H9 (cell line): ENCODE results near the gene NTPCR. TPM values are rescaled to one million over a fixed set of nuclear protein-coding genes. Genes with fewer than 3 reads are reported as not detected.

Experiments
- DNase-seq: peaks from one replicate; pipeline ENCODE4 v3.0.0-alpha.2; 2017
- H2AFZ ChIP-seq: one replicate; pipeline ENCODE4 v1.6.1; 2013; ENCODE audit warnings: mild to moderate bottlenecking, low read length, control low read depth, moderate library complexity
- H2AK5ac ChIP-seq: 2 replicates; pipeline ENCODE4 v1.6.1; 2013; ENCODE audit warnings: low read length, control low read depth, mixed read lengths; ENCODE audit not compliant: insufficient read length
- H2BK120ac ChIP-seq: one replicate; pipeline ENCODE4 v1.6.1; 2013; ENCODE audit warnings: low read depth, mild to moderate bottlenecking, low read length, control low read depth, inconsistent platforms; ENCODE audit not compliant: poor library complexity, severe bottlenecking
- H2BK12ac ChIP-seq: 2 replicates; pipeline ENCODE4 v1.6.1; 2013; ENCODE audit warnings: low read length, control low read depth, mixed read lengths, low read depth; ENCODE audit not compliant: insufficient read length
- H2BK15ac ChIP-seq: 2 replicates; pipeline ENCODE4 v1.6.1; 2013; ENCODE audit warnings: low read depth, low read length, control low read depth
- H2BK20ac ChIP-seq: one replicate; pipeline ENCODE4 v1.6.1; 2013; ENCODE audit warnings: low read depth, mild to moderate bottlenecking, low read length, control low read depth, inconsistent platforms; ENCODE audit not compliant: poor library complexity, severe bottlenecking
- H2BK5ac ChIP-seq: 2 replicates; pipeline ENCODE4 v1.6.1; 2013; ENCODE audit warnings: low read length, control low read depth, mixed read lengths; ENCODE audit not compliant: insufficient read length
- H3K14ac ChIP-seq: 2 replicates; pipeline ENCODE4 v1.6.1; 2013; ENCODE audit warnings: low read length, control low read depth; ENCODE audit not compliant: insufficient read depth
- H3K18ac ChIP-seq: 2 replicates; pipeline ENCODE4 v1.6.1; 2013; ENCODE audit warnings: low read depth, mild to moderate bottlenecking, mixed read lengths, low read length, control low read depth; ENCODE audit not compliant: insufficient read length
- H3K23ac ChIP-seq: 2 replicates; pipeline ENCODE4 v1.6.1; 2013; ENCODE audit warnings: low read length, control low read depth, mixed read lengths, low read depth; ENCODE audit not compliant: insufficient read length
- H3K23me2 ChIP-seq: 2 replicates; pipeline ENCODE4 v1.6.1; 2013; ENCODE audit warnings: low read depth, mild to moderate bottlenecking, mixed read lengths, low read length, control low read depth; ENCODE audit not compliant: insufficient read length, poor library complexity, severe bottlenecking
- H3K27ac ChIP-seq: 2 replicates; pipeline ENCODE4 v1.5.1; 2013; ENCODE audit warnings: low read length, control low read depth, mixed read lengths, low read depth; ENCODE audit not compliant: insufficient read length
- H3K27me3 ChIP-seq: 2 replicates; pipeline ENCODE4 v1.6.1; 2013; ENCODE audit warnings: low read length, control low read depth, inconsistent platforms; ENCODE audit not compliant: insufficient read depth
- H3K4ac ChIP-seq: 2 replicates; pipeline ENCODE4 v1.6.1; 2013; ENCODE audit warnings: low read depth, mild to moderate bottlenecking, control low read depth, inconsistent platforms, low read length, moderate library complexity
- H3K4me1 ChIP-seq: 2 replicates; pipeline ENCODE4 v1.6.1; 2013; ENCODE audit warnings: low read length, control low read depth, inconsistent platforms; ENCODE audit not compliant: insufficient read depth
- H3K4me2 ChIP-seq: 2 replicates; pipeline ENCODE4 v1.6.1; 2013; ENCODE audit warnings: low read length, control low read depth, mixed read lengths; ENCODE audit not compliant: insufficient read length, insufficient read depth
- H3K56ac ChIP-seq: 2 replicates; pipeline ENCODE4 v1.6.1; 2013; ENCODE audit warnings: low read depth, mild to moderate bottlenecking, mixed read lengths, low read length, control low read depth; ENCODE audit not compliant: insufficient read length
- H3K79me1 ChIP-seq: 2 replicates; pipeline ENCODE4 v1.6.1; 2013; ENCODE audit warnings: low read depth, mild to moderate bottlenecking, moderate library complexity, low read length, control low read depth, inconsistent platforms; ENCODE audit not compliant: insufficient read depth, poor library complexity, severe bottlenecking
- H3K79me2 ChIP-seq: 2 replicates; pipeline ENCODE4 v1.6.1; 2013; ENCODE audit warnings: low read length, control low read depth, inconsistent platforms; ENCODE audit not compliant: insufficient read depth
- H3K9ac ChIP-seq: 2 replicates; pipeline ENCODE4 v1.6.1; 2013; ENCODE audit warnings: low read length, control low read depth, mixed read lengths; ENCODE audit not compliant: insufficient read length; ENCODE audit errors: extremely low read depth
- H3K9me3 ChIP-seq: one replicate; pipeline ENCODE4 v1.6.1; 2013; ENCODE audit warnings: low read depth, low read length, inconsistent platforms; ENCODE audit not compliant: control insufficient read depth
- H3T11ph ChIP-seq: one replicate; pipeline ENCODE4 v1.6.1; 2013; ENCODE audit warnings: mild to moderate bottlenecking, low read length, control low read depth, inconsistent platforms
- H4K20me1 ChIP-seq: one replicate; pipeline ENCODE4 v1.6.1; 2013; ENCODE audit not compliant: control insufficient read depth, insufficient read length, insufficient read depth
- H4K5ac ChIP-seq: 2 replicates; pipeline ENCODE4 v1.6.1; 2013; ENCODE audit warnings: low read depth, mild to moderate bottlenecking, mixed read lengths, low read length, control low read depth; ENCODE audit not compliant: insufficient read length
- H4K8ac ChIP-seq: replicated peaks from 2 replicates; pipeline ENCODE4 v1.6.1; 2013; ENCODE audit warnings: low read length, control low read depth, mixed read lengths, low read depth; ENCODE audit not compliant: insufficient read length
- H4K91ac ChIP-seq: 2 replicates; pipeline ENCODE4 v1.6.1; 2013; ENCODE audit warnings: low read depth, mild to moderate bottlenecking, moderate library complexity, mixed read lengths, low read length, control low read depth; ENCODE audit not compliant: insufficient read length
- H3K27ac Mint-ChIP-seq, 3 experiments: 2 replicates in 2 of 3; 3 replicates in 1 of 3; pipeline ENCODE4 v1.8.0; 2020 to 2021; ENCODE audit warnings: mixed read lengths in 3 of 3, mild to moderate bottlenecking in 1 of 3, moderate library complexity in 1 of 3
- H3K27me3 Mint-ChIP-seq: 2 replicates; pipeline ENCODE4 v1.8.0; 2021; ENCODE audit warnings: low read depth, mild to moderate bottlenecking, moderate library complexity, mixed read lengths
- H3K36me3 Mint-ChIP-seq, 3 experiments: 2 replicates in 2 of 3; 3 replicates in 1 of 3; pipeline ENCODE4 v1.8.0; 2020 to 2021; ENCODE audit warnings: low read depth in 3 of 3, mixed read lengths in 3 of 3; ENCODE audit not compliant: insufficient read depth in 1 of 3
- H3K4me1 Mint-ChIP-seq, 2 experiments: 2 replicates each; pipeline ENCODE4 v1.8.0; 2020; ENCODE audit warnings: mixed read lengths in 2 of 2
- H3K4me3 Mint-ChIP-seq, 2 experiments: 2 replicates in 1 of 2; 3 replicates in 1 of 2; pipeline ENCODE4 v1.8.0; 2020 to 2021; ENCODE audit warnings: mild to moderate bottlenecking in 2 of 2, mixed read lengths in 2 of 2, moderate library complexity in 1 of 2
- H3K9me3 Mint-ChIP-seq, 2 experiments: 2 replicates in 1 of 2; 3 replicates in 1 of 2; pipeline ENCODE4 v1.8.0; 2020; ENCODE audit warnings: mild to moderate bottlenecking in 2 of 2, mixed read lengths in 2 of 2, moderate library complexity in 1 of 2
- WGBS: extraction: QIAGEN DNeasy Blood & Tissue Kit; methylation state at CpG from one replicate; pipeline ENCODE4 v1.1.7; 2013; ENCODE audit warnings: missing lambda C conversion rate, low lambda C conversion rate, mixed read lengths; ENCODE audit not compliant: insufficient read length; ENCODE audit errors: extremely low coverage; 5-methylcytosine and 5-hydroxymethylcytosine counted together
- total RNA-seq: library from RNA; stranded (reverse); gene quantifications from 2 replicates; pipeline ENCODE4 v1.2.1, GENCODE V29; 2021
- TF ChIP-seq, protein P1 (sequence below): fragments of 200-600 bp; sonication (generic); conservative IDR thresholded peaks from 3 replicates; pipeline ENCODE4 v1.8.0; 2021; ENCODE audit warnings: antibody characterized with exemption, mild to moderate bottlenecking

NTPCR gene
- total RNA-seq, 1 experiment from 2014 or later = 87.4 TPM

DNA sequence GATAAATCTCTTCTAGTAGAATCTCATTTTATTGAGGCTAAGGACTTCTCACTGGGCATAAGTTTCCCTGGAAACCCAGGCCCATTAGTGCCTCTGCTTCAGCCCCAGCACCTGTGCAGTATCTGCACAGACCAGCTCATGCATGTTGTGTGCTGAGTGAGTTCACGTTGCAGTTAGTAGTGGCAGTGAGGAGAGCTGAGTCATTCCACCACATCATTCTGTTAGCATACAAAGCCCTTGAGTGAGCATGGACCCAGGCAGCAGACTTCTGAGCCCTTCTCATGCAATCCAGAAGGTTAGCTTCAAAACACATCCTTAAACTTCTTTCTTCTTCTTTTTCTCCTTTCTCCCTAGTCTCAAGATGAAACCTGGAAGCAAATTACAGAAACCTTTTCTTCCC is 45.8 kb upstream of the NTPCR start:
- DNase-seq = no peak
- H4K8ac ChIP-seq = no peak overlapping the region
- peak overlapping the region in 1 of 3 experiments; percentile 54; a peak in 1 of 7 replicates for H3K27ac Mint-ChIP-seq
- no peak overlapping the region for H4K5ac ChIP-seq
- no peak overlapping the region; the same call in 1 of the 2 replicates for H3K14ac ChIP-seq
- H3K4me3 Mint-ChIP-seq = no peak overlapping the region
- H2BK20ac ChIP-seq = no peak overlapping the region
- H2BK15ac ChIP-seq = no peak overlapping the region
- no peaks in the 10 kb centered on the region for H4K20me1 ChIP-seq
- H3K27me3 ChIP-seq = no peaks in the 10 kb centered on the region
- TF ChIP-seq, protein P1, sequence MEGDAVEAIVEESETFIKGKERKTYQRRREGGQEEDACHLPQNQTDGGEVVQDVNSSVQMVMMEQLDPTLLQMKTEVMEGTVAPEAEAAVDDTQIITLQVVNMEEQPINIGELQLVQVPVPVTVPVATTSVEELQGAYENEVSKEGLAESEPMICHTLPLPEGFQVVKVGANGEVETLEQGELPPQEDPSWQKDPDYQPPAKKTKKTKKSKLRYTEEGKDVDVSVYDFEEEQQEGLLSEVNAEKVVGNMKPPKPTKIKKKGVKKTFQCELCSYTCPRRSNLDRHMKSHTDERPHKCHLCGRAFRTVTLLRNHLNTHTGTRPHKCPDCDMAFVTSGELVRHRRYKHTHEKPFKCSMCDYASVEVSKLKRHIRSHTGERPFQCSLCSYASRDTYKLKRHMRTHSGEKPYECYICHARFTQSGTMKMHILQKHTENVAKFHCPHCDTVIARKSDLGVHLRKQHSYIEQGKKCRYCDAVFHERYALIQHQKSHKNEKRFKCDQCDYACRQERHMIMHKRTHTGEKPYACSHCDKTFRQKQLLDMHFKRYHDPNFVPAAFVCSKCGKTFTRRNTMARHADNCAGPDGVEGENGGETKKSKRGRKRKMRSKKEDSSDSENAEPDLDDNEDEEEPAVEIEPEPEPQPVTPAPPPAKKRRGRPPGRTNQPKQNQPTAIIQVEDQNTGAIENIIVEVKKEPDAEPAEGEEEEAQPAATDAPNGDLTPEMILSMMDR = no peak
- H3K56ac ChIP-seq = no peak overlapping the region
- no peak overlapping the region for H3K18ac ChIP-seq
- H3K9me3 ChIP-seq = no peaks in the 10 kb centered on the region
- H3K4me2 ChIP-seq = no peak overlapping the region
- WGBS = no CpG with 5 or more reads among the region's 1 CpG
- no peak overlapping the region for H2AK5ac ChIP-seq
- peaks cover 2% of the 10 kb centered on the region; the same call in 1 of the 2 replicates for H3K4me1 ChIP-seq
- no peaks in the 10 kb centered on the region for H3K36me3 Mint-ChIP-seq
- H2BK5ac ChIP-seq = no peak overlapping the region
- no peaks in the 10 kb centered on the region for H3K79me2 ChIP-seq
- no peak overlapping the region for H2BK120ac ChIP-seq
- H3K79me1 ChIP-seq = no peaks in the 10 kb centered on the region
- H3K9ac ChIP-seq = no peak overlapping the region
- H3T11ph ChIP-seq = no peak overlapping the region
- no peaks in the 10 kb centered on the region for H3K9me3 Mint-ChIP-seq
- H4K91ac ChIP-seq = no peak overlapping the region
- no peak overlapping the region for H2AFZ ChIP-seq
- H3K23me2 ChIP-seq = no peaks in the 10 kb centered on the region
- H3K23ac ChIP-seq = no peak overlapping the region
- H3K4me1 Mint-ChIP-seq = peaks cover 28 to 29% of the 10 kb centered on the region in 2 experiments
- peaks cover 5% of the 10 kb centered on the region; the same call in 1 of the 2 replicates for H3K27me3 Mint-ChIP-seq
- H3K27ac ChIP-seq = no peak overlapping the region
- no peak overlapping the region for H3K4ac ChIP-seq
- no peak overlapping the region for H2BK12ac ChIP-seq
